Skeletal muscle tissue (tissue), 4 donors: ENCODE data around the gene MTUS2. TPM values are rescaled to one million over a fixed set of nuclear protein-coding genes. Genes with fewer than 3 reads are reported as not detected.

ENCODE experiments used
- H3K27ac ChIP-seq: one replicate; pipeline ENCODE4 v1.7.0; 2013; ENCODE audit warnings: mild to moderate bottlenecking, low read depth, low read length, inconsistent platforms
- H3K27me3 ChIP-seq, 3 donors: one replicate each; pipeline ENCODE4 v1.7.0; 2013; ENCODE audit warnings: low read length in 3 of 3; ENCODE audit not compliant: control insufficient read depth in 3 of 3, insufficient read depth in 3 of 3
- H3K36me3 ChIP-seq, 3 donors: one replicate each; pipeline ENCODE4 v1.7.0; 2013; ENCODE audit warnings: low read length in 3 of 3; ENCODE audit not compliant: control insufficient read depth in 3 of 3, insufficient read depth in 3 of 3
- H3K4me1 ChIP-seq, 3 donors: one replicate each; pipeline ENCODE4 v1.7.0; 2013; ENCODE audit warnings: low read length in 3 of 3, mild to moderate bottlenecking in 3 of 3; ENCODE audit not compliant: control insufficient read depth in 3 of 3, insufficient read depth in 3 of 3
- H3K4me3 ChIP-seq, 3 donors: one replicate each; pipeline ENCODE4 v1.7.0; 2013; ENCODE audit warnings: low read length in 3 of 3
- H3K9ac ChIP-seq, 3 donors: one replicate each; pipeline ENCODE4 v1.7.0; 2013; ENCODE audit warnings: low read length in 3 of 3, mild to moderate bottlenecking in 3 of 3, moderate library complexity in 2 of 3, low read depth in 1 of 3
- H3K9me3 ChIP-seq, 3 donors: one replicate each; pipeline ENCODE4 v1.7.0; 2013; ENCODE audit warnings: low read length in 3 of 3; ENCODE audit not compliant: control insufficient read depth in 3 of 3
- total RNA-seq: library from RNA; depleted of rRNA; stranded (reverse); fragments of >200 nt; gene quantifications from one replicate; pipeline ENCODE4 v1.2.3, GENCODE V29; 2014
- donor health status: Osteomylitis.

Gene MTUS2
- total RNA-seq, 1 donor from 2014 or later = 4.2 TPM

DNA sequence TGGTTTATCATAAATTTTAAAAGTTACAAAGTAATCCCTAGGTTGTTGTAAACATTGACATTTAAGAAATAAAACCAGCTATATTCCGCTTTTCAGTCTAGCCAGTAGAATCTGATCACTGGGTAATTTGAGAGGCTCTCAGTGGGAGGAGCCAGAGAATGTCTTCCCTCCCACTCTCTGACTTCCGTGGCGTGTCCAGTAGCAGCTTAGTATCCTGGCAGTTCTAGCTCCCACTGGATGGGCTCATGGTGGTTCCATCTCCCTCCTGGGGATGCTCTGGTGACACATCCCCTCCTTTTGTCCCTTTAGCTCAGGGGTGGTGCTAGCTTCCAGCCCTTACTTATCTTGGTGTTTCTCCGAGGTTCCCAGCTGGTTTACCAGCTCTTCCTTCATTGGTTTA, 34.5 kb downstream of the MTUS2 start:
- Histone ChIP-seq H3K4me1 (no peaks in the 10 kb centered on the region), H3K36me3 (no peaks in the 10 kb centered on the region), H3K9ac (no peak overlapping the region), H3K27ac (no peak overlapping the region), H3K9me3 (no peaks in the 10 kb centered on the region), H3K4me3 (no peak overlapping the region), H3K27me3 (peaks cover 0 to 9% (median 4%) of the 10 kb centered on the region in 3 donors)

DNA sequence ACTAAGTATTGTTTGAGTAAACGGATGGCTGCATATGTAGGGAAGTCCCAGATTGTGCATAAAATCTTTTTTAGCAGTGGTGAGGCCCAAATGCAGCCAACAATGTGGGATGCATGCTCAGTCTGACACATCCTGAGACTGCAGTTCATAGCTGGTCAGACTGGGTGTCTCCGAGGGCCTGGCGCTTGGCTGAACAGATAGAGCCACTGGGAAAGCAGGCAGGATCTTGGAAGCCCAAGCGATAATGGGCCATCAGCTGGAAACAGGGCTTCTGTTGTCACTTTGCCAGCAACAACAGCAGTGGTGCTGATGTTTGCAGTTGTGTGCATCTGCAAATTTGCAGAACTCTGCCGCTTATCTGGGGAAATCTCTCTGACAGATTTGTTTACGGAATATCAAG, 36.1 kb downstream of the MTUS2 start:
- Histone ChIP-seq H3K27ac (no peak overlapping the region), H3K9ac (no peak overlapping the region), H3K4me3 (no peak overlapping the region), H3K36me3 (no peaks in the 10 kb centered on the region), H3K9me3 (no peaks in the 10 kb centered on the region), H3K4me1 (no peaks in the 10 kb centered on the region), H3K27me3 (peaks cover 0 to 12% (median 4%) of the 10 kb centered on the region in 3 donors)

DNA sequence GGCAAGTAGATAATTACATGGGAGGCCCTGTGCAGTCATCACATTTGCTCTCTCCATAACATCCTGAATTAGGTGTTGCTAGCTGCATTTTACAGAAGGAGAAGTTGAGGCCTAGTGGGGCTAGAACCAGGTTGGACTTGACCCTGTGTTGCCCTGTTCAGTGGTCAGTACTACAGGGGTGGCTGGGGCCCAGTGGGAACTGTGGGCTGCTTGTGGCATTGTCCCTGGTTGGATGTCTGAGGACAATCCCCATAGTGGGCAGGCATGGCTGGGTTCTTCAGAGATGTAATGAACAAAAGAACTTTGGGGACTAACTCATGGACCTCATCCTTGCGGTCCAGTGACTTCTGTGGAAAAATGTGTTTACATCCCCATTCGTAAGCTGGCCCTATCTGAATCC, 38.9 kb downstream of the MTUS2 start:
- H3K27ac ChIP-seq = no peak overlapping the region
- peaks cover 0 to 6% (median 0%) of the 10 kb centered on the region in 3 donors for H3K27me3 ChIP-seq
- H3K9me3 ChIP-seq = no peaks in the 10 kb centered on the region
- H3K36me3 ChIP-seq = no peaks in the 10 kb centered on the region
- no peak overlapping the region for H3K4me3 ChIP-seq
- no peaks in the 10 kb centered on the region for H3K4me1 ChIP-seq
- no peak overlapping the region for H3K9ac ChIP-seq

DNA sequence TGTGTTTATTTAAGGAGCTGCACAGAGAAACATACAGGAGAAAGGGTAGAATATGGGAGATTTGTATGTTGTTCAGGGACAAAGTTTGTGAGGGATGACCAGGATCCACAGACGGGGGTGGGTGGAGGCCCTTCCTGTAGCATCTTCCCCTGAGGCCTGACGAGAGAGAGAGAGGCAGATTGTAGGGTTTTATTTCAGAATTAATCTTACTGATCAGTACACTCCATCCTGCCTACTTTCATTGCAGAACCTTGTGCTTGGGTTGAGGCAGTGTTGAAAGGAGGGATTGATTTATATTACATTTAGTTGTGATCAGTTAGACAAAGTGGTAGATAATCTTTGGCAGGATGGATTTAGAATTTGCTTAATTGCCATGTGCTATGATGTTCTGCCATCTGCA, 39.6 kb downstream of the MTUS2 start:
- H3K27ac ChIP-seq = no peak overlapping the region
- no peak overlapping the region for H3K4me3 ChIP-seq
- no peaks in the 10 kb centered on the region for H3K9me3 ChIP-seq
- peaks cover 0 to 6% (median 0%) of the 10 kb centered on the region in 3 donors for H3K27me3 ChIP-seq
- H3K9ac ChIP-seq = no peak overlapping the region
- no peaks in the 10 kb centered on the region for H3K36me3 ChIP-seq
- H3K4me1 ChIP-seq = no peaks in the 10 kb centered on the region

DNA sequence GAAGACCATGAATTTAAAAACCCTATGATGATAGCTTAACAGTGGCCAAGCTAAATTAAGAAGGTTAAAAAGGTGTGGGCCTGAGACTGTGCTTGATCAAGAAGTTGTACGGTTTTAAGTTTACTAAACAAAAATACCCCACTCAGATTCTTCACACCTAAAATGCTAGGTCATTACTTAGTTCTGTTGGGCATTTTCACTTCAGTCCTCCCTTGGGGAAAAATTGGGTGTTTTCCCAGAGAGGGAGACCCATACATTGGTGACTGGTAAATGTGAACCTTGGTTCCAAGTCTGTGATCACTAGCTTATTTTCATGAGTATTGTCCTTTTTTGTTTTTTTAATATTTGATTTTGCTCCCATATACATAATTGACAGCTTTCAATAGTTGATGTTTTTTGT, 44.4 kb downstream of the MTUS2 start:
- Histone ChIP-seq H3K27me3 (peaks cover 0 to 3% (median 0%) of the 10 kb centered on the region in 3 donors), H3K36me3 (no peaks in the 10 kb centered on the region), H3K27ac (no peak overlapping the region), H3K9me3 (no peaks in the 10 kb centered on the region), H3K4me3 (no peak overlapping the region), H3K9ac (no peak overlapping the region), H3K4me1 (no peaks in the 10 kb centered on the region)

DNA sequence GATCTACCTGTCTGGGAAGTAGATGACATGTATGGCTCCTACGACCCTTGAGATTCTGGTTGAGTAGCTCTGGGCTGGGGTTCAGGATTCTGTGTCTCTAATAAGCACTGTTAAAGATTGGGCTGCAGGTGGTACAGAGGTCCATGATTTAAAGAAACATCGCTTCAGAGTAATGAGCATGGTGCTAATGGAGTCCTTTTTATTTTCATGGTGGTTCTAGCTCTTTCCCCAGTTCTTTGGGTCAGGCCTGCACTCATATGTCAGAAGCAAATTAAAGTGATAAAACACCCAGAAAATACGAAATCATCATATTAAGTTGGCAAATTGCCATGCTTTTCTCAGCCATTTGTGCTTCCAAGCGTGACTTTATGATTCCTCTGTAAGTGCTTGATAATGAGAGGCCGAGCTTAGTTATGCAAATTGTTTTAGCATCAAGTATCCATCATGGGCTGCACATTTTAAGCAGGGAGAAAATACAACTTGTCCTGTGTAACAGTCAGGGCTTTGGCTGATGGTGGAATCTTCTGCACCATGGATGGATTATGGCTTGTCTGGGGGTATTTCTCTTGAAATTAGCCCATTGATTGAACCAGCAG, 45.1 kb downstream of the MTUS2 start:
- Histone ChIP-seq H3K9me3 (no peaks in the 10 kb centered on the region), H3K4me1 (no peaks in the 10 kb centered on the region), H3K4me3 (no peak overlapping the region), H3K27me3 (peaks cover 0 to 3% (median 0%) of the 10 kb centered on the region in 3 donors), H3K36me3 (no peaks in the 10 kb centered on the region), H3K27ac (no peak overlapping the region), H3K9ac (no peak overlapping the region)

DNA sequence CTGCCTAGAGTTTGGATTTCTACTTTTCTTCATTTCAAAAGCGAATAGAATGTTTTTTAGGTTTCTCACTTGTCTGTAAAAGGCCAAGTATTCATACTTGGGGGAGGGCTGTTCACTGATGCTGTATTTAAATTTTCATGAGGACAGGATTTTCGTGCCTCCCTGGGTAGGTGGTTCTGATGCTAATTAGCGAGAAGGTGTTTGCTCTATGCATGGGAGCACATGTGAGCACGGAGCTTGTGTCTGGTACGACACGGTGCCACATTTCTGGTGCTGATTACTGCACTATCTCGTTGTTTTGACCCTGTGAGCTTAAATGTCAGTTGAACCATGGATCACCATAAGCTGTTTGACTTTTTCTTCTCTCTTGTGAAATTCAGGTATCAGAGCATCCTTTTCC, 45.8 kb downstream of the MTUS2 start:
- no peaks in the 10 kb centered on the region for H3K36me3 ChIP-seq
- no peaks in the 10 kb centered on the region for H3K4me1 ChIP-seq
- no peaks in the 10 kb centered on the region for H3K27me3 ChIP-seq
- no peak overlapping the region for H3K27ac ChIP-seq
- no peak overlapping the region for H3K4me3 ChIP-seq
- H3K9ac ChIP-seq = no peak overlapping the region
- no peaks in the 10 kb centered on the region for H3K9me3 ChIP-seq

DNA sequence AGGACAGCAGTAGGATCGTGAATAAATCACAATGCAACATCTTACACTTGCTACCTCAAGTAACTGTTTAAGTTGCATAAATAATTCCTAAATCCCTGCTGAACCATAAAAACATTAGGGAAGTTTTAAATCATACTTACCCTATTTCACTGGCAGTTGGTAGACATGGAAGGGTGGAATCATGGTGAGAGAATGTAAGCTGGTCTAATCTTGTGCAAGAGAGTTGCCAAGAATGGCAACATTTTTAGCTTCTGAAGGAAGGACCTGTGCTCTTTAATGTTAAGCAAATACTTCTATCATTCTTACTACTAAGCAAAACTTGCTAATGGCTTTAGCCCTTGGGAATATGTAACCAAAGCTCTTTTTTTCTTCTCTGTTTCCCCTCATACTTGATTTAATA, 46.8 kb downstream of the MTUS2 start:
- no peak overlapping the region for H3K27ac ChIP-seq
- H3K9ac ChIP-seq = no peak overlapping the region
- no peaks in the 10 kb centered on the region for H3K27me3 ChIP-seq
- H3K4me3 ChIP-seq = no peak overlapping the region
- no peaks in the 10 kb centered on the region for H3K36me3 ChIP-seq
- peaks cover 0 to 2% (median 0%) of the 10 kb centered on the region in 3 donors for H3K9me3 ChIP-seq
- H3K4me1 ChIP-seq = no peaks in the 10 kb centered on the region

DNA sequence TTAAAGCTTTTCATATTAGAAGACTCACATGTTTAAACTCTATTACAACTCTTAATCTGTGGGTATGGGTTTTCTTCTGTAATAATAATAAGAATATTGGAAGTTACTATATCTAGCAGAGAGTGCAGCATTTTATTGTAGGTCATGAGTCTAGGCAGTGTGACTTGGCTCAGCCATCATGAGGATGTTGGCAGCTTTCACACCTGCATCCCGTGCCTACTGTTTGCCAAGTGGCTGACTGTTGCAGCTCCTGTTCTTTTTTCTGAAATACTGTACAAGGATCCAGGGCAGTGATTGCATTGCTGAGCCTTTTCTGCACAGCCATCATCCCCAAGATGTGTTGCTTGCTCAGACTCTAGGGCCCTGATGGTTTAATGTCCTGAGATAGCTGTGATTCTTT, 47.4 kb downstream of the MTUS2 start:
- Histone ChIP-seq H3K9ac (no peak overlapping the region), H3K27ac (no peak overlapping the region), H3K27me3 (no peaks in the 10 kb centered on the region), H3K4me1 (no peaks in the 10 kb centered on the region), H3K36me3 (no peaks in the 10 kb centered on the region), H3K9me3 (peaks cover 0 to 5% (median 0%) of the 10 kb centered on the region in 3 donors), H3K4me3 (no peak overlapping the region)

DNA sequence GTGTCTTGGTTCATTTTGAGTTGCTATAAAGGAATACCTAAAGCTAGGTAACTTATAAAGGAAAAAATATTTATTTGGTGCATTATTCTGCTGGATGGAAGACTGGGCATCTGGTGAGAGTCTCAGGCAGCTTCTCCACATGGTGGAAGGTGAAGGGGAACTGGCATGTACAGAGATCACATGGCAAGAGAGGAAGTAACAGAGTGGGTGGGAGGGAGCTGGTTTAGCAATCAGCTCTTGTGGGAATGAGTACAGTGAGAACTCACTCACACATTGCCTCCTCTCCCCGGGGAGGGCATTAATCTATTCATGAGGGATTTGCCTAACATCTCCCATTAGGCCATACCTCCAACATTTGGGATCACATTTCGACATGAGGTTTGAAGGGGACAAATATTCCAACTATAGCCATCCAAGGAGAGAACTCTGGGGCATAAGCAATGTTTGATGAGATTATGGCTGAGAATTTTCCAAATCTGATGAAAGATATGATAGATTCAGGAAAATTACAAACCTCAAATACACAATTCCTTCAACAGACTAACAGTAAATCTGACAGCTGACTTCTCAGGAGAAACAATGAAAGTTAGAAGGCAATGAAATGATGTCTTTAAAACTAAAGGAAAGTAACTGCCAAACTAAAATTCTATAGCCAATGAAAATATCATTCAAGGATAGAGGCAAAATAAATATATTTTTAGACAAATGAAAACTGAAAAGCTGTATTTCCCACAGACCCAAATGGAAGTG, 52.5 kb downstream of the MTUS2 start:
- Histone ChIP-seq H3K36me3 (no peaks in the 10 kb centered on the region), H3K9me3 (peaks cover 0 to 6% (median 3%) of the 10 kb centered on the region in 3 donors), H3K27me3 (no peaks in the 10 kb centered on the region), H3K9ac (no peak overlapping the region), H3K27ac (no peak overlapping the region), H3K4me1 (no peaks in the 10 kb centered on the region), H3K4me3 (no peak overlapping the region)
